ENCODE measurements around the gene CPSF6. TPM values are rescaled to one million over a fixed set of nuclear protein-coding genes. Genes with fewer than 3 reads are reported as not detected.
"Not testable (repeated sequence)": the region's sequence is repeated elsewhere in the genome, so short reads cannot be mapped to it uniquely, and the experiment has no call there.

CPSF6 gene
- total and polyA plus RNA-seq, 8 donors: 54.8 to 161 (median 127) TPM

GRCh38 chr12:69254862-69255261 lies 15.5 kb downstream of the CPSF6 start:
- Histone ChIP-seq H3K27me3 (no peaks in the 10 kb centered on the region), H3K36me3 (peaks cover 7 to 48% of the 10 kb centered on the region in 2 donors), H3K9me3 (no peaks in the 10 kb centered on the region), H3K4me1 (peaks cover 4 to 28% of the 10 kb centered on the region in 2 donors), H3K27ac (no peak overlapping the region), H3K4me3 (no peak overlapping the region)
- TF ChIP-seq, protein P1, sequence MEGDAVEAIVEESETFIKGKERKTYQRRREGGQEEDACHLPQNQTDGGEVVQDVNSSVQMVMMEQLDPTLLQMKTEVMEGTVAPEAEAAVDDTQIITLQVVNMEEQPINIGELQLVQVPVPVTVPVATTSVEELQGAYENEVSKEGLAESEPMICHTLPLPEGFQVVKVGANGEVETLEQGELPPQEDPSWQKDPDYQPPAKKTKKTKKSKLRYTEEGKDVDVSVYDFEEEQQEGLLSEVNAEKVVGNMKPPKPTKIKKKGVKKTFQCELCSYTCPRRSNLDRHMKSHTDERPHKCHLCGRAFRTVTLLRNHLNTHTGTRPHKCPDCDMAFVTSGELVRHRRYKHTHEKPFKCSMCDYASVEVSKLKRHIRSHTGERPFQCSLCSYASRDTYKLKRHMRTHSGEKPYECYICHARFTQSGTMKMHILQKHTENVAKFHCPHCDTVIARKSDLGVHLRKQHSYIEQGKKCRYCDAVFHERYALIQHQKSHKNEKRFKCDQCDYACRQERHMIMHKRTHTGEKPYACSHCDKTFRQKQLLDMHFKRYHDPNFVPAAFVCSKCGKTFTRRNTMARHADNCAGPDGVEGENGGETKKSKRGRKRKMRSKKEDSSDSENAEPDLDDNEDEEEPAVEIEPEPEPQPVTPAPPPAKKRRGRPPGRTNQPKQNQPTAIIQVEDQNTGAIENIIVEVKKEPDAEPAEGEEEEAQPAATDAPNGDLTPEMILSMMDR (IDR thresholded peaks at IDR 0.05): no peak
- ATAC-seq (no peak), DNase-seq (no peak)
- intact Hi-C loops (cut with DNase I): no loop called here

GRCh38 chr12:69258655-69259054 lies 19.3 kb downstream of the CPSF6 start:
- peaks cover 4 to 18% of the 10 kb centered on the region in 2 donors for H3K4me1 ChIP-seq
- DNase-seq: no peak
- TF ChIP-seq, protein P1 (IDR thresholded peaks at IDR 0.05): no peak
- H3K9me3 ChIP-seq: no peaks in the 10 kb centered on the region
- ATAC-seq: no peak
- intact Hi-C loops (cut with DNase I): no loop called here
- H3K36me3 ChIP-seq: peaks cover 7 to 85% of the 10 kb centered on the region in 2 donors
- no peak overlapping the region for H3K4me3 ChIP-seq
- H3K27ac ChIP-seq: no peak overlapping the region
- H3K27me3 ChIP-seq: no peaks in the 10 kb centered on the region

- Histone ChIP-seq H3K9me3 (no peaks in the 10 kb centered on the region), H3K27ac (no peak overlapping the region), H3K4me1 (peaks cover 2 to 4% of the 10 kb centered on the region in 2 donors), H3K4me3 (no peak overlapping the region), H3K36me3 (peaks cover 7 to 79% of the 10 kb centered on the region in 2 donors), H3K27me3 (no peaks in the 10 kb centered on the region)
- no peak for ATAC-seq
- no peak for DNase-seq
- intact Hi-C loops (cut with DNase I): no loop called here
- TF ChIP-seq, protein P1 (IDR thresholded peaks at IDR 0.05): no peak
These were observed 23.1 kb downstream of the CPSF6 start for GRCh38 chr12:69262264-69262974.

- no peaks in the 10 kb centered on the region for H3K27me3 ChIP-seq
- intact Hi-C loops (cut with DNase I): no loop called here
- no peak overlapping the region for H3K27ac ChIP-seq
- no peaks in the 10 kb centered on the region for H3K9me3 ChIP-seq
- no peak for DNase-seq
- no peaks in the 10 kb centered on the region for H3K4me1 ChIP-seq
- H3K4me3 ChIP-seq: no peak overlapping the region
- TF ChIP-seq, protein P1 (IDR thresholded peaks at IDR 0.05): no peak
- H3K36me3 ChIP-seq: peaks cover 0 to 63% of the 10 kb centered on the region in 2 donors
- ATAC-seq: no peak
These were observed 25.8 kb downstream of the CPSF6 start for GRCh38 chr12:69265205-69265604.

DNA sequence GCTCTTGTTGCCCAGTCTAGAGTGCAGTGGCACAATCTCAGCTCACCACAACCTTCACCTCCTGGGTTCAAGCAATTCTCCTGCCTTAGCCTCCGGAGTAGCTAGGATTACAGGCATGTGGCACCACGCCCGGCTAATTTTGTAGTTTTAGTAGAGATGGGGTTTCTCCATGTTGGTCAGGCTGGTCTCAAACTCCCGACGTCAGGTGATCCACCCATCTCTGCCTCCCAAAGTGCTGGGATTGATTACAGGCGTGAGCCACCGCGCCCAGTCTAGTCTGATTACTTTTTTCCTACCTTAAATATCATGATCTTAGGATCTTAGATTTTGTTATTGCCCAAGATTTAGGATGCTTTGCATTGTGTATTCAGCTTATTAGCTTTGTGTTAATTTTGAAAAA lies 26.3 kb downstream of the CPSF6 start:
- ATAC-seq; DNase-seq; H3K4me1 ChIP-seq; intact Hi-C loops (cut with DNase I); H3K27me3 ChIP-seq; H3K9me3 ChIP-seq; H3K27ac ChIP-seq; H3K4me3 ChIP-seq: not testable (repeated sequence)
- H3K36me3 ChIP-seq: peaks cover 0 to 63% of the 10 kb centered on the region in 2 donors

Data from left lung (tissue), 10 donors.